ENCODE results near the gene CEMIP.

- no peak for TF ChIP-seq EZH2phosphoT487 (conservative IDR thresholded peaks at IDR 0.05; ENCODE audit: low read length)
- TF ChIP-seq, protein P1, sequence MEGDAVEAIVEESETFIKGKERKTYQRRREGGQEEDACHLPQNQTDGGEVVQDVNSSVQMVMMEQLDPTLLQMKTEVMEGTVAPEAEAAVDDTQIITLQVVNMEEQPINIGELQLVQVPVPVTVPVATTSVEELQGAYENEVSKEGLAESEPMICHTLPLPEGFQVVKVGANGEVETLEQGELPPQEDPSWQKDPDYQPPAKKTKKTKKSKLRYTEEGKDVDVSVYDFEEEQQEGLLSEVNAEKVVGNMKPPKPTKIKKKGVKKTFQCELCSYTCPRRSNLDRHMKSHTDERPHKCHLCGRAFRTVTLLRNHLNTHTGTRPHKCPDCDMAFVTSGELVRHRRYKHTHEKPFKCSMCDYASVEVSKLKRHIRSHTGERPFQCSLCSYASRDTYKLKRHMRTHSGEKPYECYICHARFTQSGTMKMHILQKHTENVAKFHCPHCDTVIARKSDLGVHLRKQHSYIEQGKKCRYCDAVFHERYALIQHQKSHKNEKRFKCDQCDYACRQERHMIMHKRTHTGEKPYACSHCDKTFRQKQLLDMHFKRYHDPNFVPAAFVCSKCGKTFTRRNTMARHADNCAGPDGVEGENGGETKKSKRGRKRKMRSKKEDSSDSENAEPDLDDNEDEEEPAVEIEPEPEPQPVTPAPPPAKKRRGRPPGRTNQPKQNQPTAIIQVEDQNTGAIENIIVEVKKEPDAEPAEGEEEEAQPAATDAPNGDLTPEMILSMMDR (IDR thresholded peaks at IDR 0.05; ENCODE audit: insufficient read depth, low read length, poor library complexity, severe bottlenecking) = no peak
These were observed 40.9 kb downstream of the CEMIP start for GRCh38 chr15:80820092-80820491.

Data from SU-DHL-6 (cell line).